HepG2 (cell line): Measurements from ENCODE around the gene HEMK1. TPM values are rescaled to one million over a fixed set of nuclear protein-coding genes. Genes with fewer than 3 reads are reported as not detected.

Experiments used
- AHR ChIP-seq: IDR thresholded peaks from 2 replicates; pipeline ENCODE4 v1.6.1; 2018; ENCODE audit warnings: missing genetic modification reagents, missing compliant biosample characterization
- GABPA ChIP-seq, 2 experiments: IDR thresholded peaks; 2 replicates each; pipeline ENCODE4 v1.6.1; 2011 to 2016; ENCODE audit warnings: low read depth in 2 of 2, low read length in 1 of 2, missing biosample characterization in 1 of 2, missing genetic modification characterization in 1 of 2
- GZF1 ChIP-seq: sonication (generic); formaldehyde crosslinking; IDR thresholded peaks from 2 replicates; pipeline ENCODE4 v1.5.1; 2020; ENCODE audit warnings: mild to moderate bottlenecking, missing genetic modification reagents
- LCORL ChIP-seq, 2 experiments: fragments of 450-650 bp in 1 of 2; sonication (generic) in 1 of 2; formaldehyde crosslinking in 1 of 2; IDR thresholded peaks; 2 replicates each; pipeline versions ENCODE4 v1.5.0 to v1.6.1; 2017 to 2020; ENCODE audit warnings: antibody characterized with exemption in 1 of 2, missing genetic modification reagents in 1 of 2
- MATR3 ChIP-seq: sonication (generic); formaldehyde crosslinking; IDR thresholded peaks from 2 replicates; pipeline ENCODE4 v1.4.0; 2020; ENCODE audit warnings: missing genetic modification reagents
- MLLT10 ChIP-seq: sonication (generic); formaldehyde crosslinking; IDR thresholded peaks from 2 replicates; pipeline ENCODE4 v1.4.0; 2020; ENCODE audit warnings: missing genetic modification reagents
- MYC ChIP-seq: sonication (generic); formaldehyde crosslinking; IDR thresholded peaks from 2 replicates; pipeline ENCODE4 v1.9.0; 2021; ENCODE audit warnings: missing genetic modification reagents, borderline replicate concordance
- NONO ChIP-seq, 2 experiments: fragments of 450-650 bp in 1 of 2; sonication (generic) in 1 of 2; formaldehyde crosslinking in 1 of 2; IDR thresholded peaks in 1 of 2; conservative IDR thresholded peaks in 1 of 2; 2 replicates each; pipeline versions ENCODE4 v1.6.1 to v1.8.0; 2017 to 2022; ENCODE audit warnings: mild to moderate bottlenecking in 1 of 2, missing genetic modification reagents in 1 of 2, moderate library complexity in 1 of 2
- TEAD3 ChIP-seq: optimal IDR thresholded peaks from 2 replicates; pipeline ENCODE3; 2016; ENCODE audit warnings: borderline replicate concordance
- TOPORS ChIP-seq: sonication (generic); formaldehyde crosslinking; IDR thresholded peaks from 2 replicates; pipeline ENCODE4 v1.8.0; 2023; ENCODE audit warnings: mild to moderate bottlenecking, missing genetic modification reagents
- ZFAT ChIP-seq: sonication (generic); formaldehyde crosslinking; conservative IDR thresholded peaks from 2 replicates; pipeline ENCODE4 v1.8.1; 2023; ENCODE audit warnings: missing genetic modification reagents, inconsistent platforms
- ZNF264 ChIP-seq: sonication (generic); formaldehyde crosslinking; IDR thresholded peaks from 2 replicates; pipeline ENCODE4 v1.4.0; 2020; ENCODE audit warnings: missing genetic modification reagents
- ZNF446 ChIP-seq: sonication (generic); formaldehyde crosslinking; IDR thresholded peaks from 2 replicates; pipeline ENCODE4 v1.5.0; 2020; ENCODE audit warnings: mild to moderate bottlenecking, missing genetic modification reagents
- ZNF589 ChIP-seq: sonication (generic); formaldehyde crosslinking; conservative IDR thresholded peaks from 2 replicates; pipeline ENCODE4 v1.8.0; 2022; ENCODE audit warnings: mild to moderate bottlenecking, moderate library complexity, missing genetic modification reagents
- ZSCAN21 ChIP-seq: sonication (generic); formaldehyde crosslinking; IDR thresholded peaks from 2 replicates; pipeline ENCODE4 v1.8.0; 2022; ENCODE audit warnings: mild to moderate bottlenecking, missing genetic modification reagents, moderate library complexity, borderline replicate concordance
- polyA plus RNA-seq, 8 experiments: library from polyadenylated mRNA; depleted of rRNA in 3 of 8; stranded (reverse) in 7 of 8; unstranded in 1 of 8; fragments of >200 nt; fragmentation: Illumina TruSeq in 4 of 8; extraction: Trizol in 4 of 8; gene quantifications; 2 replicates each; pipeline versions ENCODE4 v1.2.1 to v1.2.3, GENCODE V29; 2011 to 2016; ENCODE audit warnings: low read depth in 4 of 8, missing spikeins in 1 of 8, mixed read lengths in 1 of 8; ENCODE audit not compliant: insufficient read depth in 1 of 8
- total RNA-seq, 5 experiments: library from RNA; depleted of rRNA; stranded (reverse); fragments of >200 nt; fragmentation: Illumina TruSeq; extraction: Trizol; gene quantifications; 2 replicates each; pipeline ENCODE4 v1.2.3, GENCODE V29; 2016; ENCODE audit warnings: low read depth in 1 of 5
- TF ChIP-seq, protein P1 (sequence below): sonication (generic); formaldehyde crosslinking; IDR thresholded peaks from 2 replicates; pipeline ENCODE4 v1.5.1; 2020; ENCODE audit warnings: missing genetic modification reagents, mild to moderate bottlenecking, borderline replicate concordance
- TF ChIP-seq, protein P2 (sequence below): sonication (generic); formaldehyde crosslinking; IDR thresholded peaks from 2 replicates; pipeline ENCODE4 v1.5.1; 2020; ENCODE audit warnings: mild to moderate bottlenecking, missing genetic modification reagents, borderline replicate concordance
- TF ChIP-seq, protein P3 (sequence below): sonication (generic); formaldehyde crosslinking; IDR thresholded peaks from 2 replicates; pipeline ENCODE4 v1.4.0; 2020; ENCODE audit warnings: low read depth, mild to moderate bottlenecking, missing genetic modification reagents
- TF ChIP-seq, protein P4 (sequence below): sonication (generic); formaldehyde crosslinking; IDR thresholded peaks from 2 replicates; pipeline ENCODE4 v1.8.0; 2022; ENCODE audit warnings: mild to moderate bottlenecking, missing genetic modification reagents, moderate library complexity
- TF ChIP-seq, protein P5 (sequence below): sonication (generic); formaldehyde crosslinking; IDR thresholded peaks from 2 replicates; pipeline ENCODE4 v1.5.1; 2020; ENCODE audit warnings: mild to moderate bottlenecking, moderate library complexity, missing genetic modification reagents

Gene HEMK1
- total and polyA plus RNA-seq, 2 of the 13 experiments (the other 11 are each of a cell fraction or from before 2014, with no cell fraction given), result 9.8 to 12.6 TPM

DNA sequence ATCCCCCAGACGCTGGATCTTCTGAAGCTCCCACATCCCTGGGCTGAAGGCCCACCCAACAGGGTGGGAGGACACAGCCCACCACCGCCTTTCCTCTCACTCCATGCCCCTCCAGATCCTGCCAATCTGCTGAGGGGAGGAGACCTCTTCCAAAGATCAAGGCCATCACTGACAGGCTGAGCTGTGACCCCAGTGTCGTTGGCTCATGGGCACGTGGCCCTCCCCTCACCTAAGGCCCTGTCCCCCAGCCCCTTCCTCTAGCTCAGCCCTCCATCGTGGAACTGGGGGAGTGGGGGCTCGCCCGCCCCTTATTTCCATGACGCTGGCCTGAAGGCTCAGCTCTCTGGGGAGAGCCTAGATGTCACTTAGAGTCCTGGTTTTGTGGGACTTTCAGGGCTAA, 12.2 kb upstream of the HEMK1 start (continued):
- TF ChIP-seq LCORL (IDR thresholded peaks at IDR 0.05) (no peak), LCORL (CRISPR knock-in tag; IDR thresholded peaks at IDR 0.05) (0 out of 2 replicates have a peak, but pooled peaks have one; percentile 32), MLLT10 (no peak), AHR (no peak), ZNF589 (no peak), NONO (IDR thresholded peaks at IDR 0.05) (no peak), NONO (CRISPR knock-in tag; conservative IDR thresholded peaks at IDR 0.05) (no peak), MATR3 (CRISPR knock-in tag) (no peak), ZSCAN21 (no peak), GZF1 (CRISPR knock-in tag) (no peak), MYC (peak; percentile 20; the same call in 1 of the 2 replicates), ZFAT (CRISPR knock-in tag) (no peak), TEAD3 (CRISPR knock-in tag) (no peak), ZNF446 (no peak), ZNF264 (CRISPR knock-in tag) (no peak), GABPA (IDR thresholded peaks at IDR 0.05; ENCODE audit: low read depth, low read length) (no peak), GABPA (CRISPR knock-in tag; IDR thresholded peaks at IDR 0.05; ENCODE audit: low read depth) (no peak), TOPORS (no peak)
- TF ChIP-seq, protein P1, sequence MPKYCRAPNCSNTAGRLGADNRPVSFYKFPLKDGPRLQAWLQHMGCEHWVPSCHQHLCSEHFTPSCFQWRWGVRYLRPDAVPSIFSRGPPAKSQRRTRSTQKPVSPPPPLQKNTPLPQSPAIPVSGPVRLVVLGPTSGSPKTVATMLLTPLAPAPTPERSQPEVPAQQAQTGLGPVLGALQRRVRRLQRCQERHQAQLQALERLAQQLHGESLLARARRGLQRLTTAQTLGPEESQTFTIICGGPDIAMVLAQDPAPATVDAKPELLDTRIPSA (CRISPR knock-in tag), result no peak
- TF ChIP-seq, protein P2, sequence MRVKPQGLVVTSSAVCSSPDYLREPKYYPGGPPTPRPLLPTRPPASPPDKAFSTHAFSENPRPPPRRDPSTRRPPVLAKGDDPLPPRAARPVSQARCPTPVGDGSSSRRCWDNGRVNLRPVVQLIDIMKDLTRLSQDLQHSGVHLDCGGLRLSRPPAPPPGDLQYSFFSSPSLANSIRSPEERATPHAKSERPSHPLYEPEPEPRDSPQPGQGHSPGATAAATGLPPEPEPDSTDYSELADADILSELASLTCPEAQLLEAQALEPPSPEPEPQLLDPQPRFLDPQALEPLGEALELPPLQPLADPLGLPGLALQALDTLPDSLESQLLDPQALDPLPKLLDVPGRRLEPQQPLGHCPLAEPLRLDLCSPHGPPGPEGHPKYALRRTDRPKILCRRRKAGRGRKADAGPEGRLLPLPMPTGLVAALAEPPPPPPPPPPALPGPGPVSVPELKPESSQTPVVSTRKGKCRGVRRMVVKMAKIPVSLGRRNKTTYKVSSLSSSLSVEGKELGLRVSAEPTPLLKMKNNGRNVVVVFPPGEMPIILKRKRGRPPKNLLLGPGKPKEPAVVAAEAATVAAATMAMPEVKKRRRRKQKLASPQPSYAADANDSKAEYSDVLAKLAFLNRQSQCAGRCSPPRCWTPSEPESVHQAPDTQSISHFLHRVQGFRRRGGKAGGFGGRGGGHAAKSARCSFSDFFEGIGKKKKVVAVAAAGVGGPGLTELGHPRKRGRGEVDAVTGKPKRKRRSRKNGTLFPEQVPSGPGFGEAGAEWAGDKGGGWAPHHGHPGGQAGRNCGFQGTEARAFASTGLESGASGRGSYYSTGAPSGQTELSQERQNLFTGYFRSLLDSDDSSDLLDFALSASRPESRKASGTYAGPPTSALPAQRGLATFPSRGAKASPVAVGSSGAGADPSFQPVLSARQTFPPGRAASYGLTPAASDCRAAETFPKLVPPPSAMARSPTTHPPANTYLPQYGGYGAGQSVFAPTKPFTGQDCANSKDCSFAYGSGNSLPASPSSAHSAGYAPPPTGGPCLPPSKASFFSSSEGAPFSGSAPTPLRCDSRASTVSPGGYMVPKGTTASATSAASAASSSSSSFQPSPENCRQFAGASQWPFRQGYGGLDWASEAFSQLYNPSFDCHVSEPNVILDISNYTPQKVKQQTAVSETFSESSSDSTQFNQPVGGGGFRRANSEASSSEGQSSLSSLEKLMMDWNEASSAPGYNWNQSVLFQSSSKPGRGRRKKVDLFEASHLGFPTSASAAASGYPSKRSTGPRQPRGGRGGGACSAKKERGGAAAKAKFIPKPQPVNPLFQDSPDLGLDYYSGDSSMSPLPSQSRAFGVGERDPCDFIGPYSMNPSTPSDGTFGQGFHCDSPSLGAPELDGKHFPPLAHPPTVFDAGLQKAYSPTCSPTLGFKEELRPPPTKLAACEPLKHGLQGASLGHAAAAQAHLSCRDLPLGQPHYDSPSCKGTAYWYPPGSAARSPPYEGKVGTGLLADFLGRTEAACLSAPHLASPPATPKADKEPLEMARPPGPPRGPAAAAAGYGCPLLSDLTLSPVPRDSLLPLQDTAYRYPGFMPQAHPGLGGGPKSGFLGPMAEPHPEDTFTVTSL (CRISPR knock-in tag), result no peak
- TF ChIP-seq, protein P3, sequence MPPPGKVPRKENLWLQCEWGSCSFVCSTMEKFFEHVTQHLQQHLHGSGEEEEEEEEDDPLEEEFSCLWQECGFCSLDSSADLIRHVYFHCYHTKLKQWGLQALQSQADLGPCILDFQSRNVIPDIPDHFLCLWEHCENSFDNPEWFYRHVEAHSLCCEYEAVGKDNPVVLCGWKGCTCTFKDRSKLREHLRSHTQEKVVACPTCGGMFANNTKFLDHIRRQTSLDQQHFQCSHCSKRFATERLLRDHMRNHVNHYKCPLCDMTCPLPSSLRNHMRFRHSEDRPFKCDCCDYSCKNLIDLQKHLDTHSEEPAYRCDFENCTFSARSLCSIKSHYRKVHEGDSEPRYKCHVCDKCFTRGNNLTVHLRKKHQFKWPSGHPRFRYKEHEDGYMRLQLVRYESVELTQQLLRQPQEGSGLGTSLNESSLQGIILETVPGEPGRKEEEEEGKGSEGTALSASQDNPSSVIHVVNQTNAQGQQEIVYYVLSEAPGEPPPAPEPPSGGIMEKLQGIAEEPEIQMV (CRISPR knock-in tag), result no peak
- TF ChIP-seq, protein P4, sequence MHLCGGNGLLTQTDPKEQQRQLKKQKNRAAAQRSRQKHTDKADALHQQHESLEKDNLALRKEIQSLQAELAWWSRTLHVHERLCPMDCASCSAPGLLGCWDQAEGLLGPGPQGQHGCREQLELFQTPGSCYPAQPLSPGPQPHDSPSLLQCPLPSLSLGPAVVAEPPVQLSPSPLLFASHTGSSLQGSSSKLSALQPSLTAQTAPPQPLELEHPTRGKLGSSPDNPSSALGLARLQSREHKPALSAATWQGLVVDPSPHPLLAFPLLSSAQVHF, result no peak
- TF ChIP-seq, protein P5, sequence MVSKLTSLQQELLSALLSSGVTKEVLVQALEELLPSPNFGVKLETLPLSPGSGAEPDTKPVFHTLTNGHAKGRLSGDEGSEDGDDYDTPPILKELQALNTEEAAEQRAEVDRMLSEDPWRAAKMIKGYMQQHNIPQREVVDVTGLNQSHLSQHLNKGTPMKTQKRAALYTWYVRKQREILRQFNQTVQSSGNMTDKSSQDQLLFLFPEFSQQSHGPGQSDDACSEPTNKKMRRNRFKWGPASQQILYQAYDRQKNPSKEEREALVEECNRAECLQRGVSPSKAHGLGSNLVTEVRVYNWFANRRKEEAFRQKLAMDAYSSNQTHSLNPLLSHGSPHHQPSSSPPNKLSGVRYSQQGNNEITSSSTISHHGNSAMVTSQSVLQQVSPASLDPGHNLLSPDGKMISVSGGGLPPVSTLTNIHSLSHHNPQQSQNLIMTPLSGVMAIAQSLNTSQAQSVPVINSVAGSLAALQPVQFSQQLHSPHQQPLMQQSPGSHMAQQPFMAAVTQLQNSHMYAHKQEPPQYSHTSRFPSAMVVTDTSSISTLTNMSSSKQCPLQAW (CRISPR knock-in tag), result 0 out of 2 replicates have a peak, but pooled peaks have one; percentile 13
